Large intestine (tissue), 12 donors: ENCODE measurements around the gene SMIM43. TPM values are rescaled to one million over a fixed set of nuclear protein-coding genes. Genes with fewer than 3 reads are reported as not detected.

Experiments
- DNase-seq, 2 donors: peaks; one replicate each; pipeline versions ENCODE4 v3.0.0 to v3.0.0-alpha.2; 2013
- H3K27ac ChIP-seq: one replicate; pipeline ENCODE4 v1.5.1; 2013; ENCODE audit warnings: low read length
- H3K27me3 ChIP-seq: 2 replicates; pipeline ENCODE4 v1.6.1; 2013; ENCODE audit warnings: low read length; ENCODE audit not compliant: control insufficient read depth, insufficient read depth
- H3K36me3 ChIP-seq: 2 replicates; pipeline ENCODE4 v1.6.1; 2013; ENCODE audit warnings: low read length; ENCODE audit not compliant: control insufficient read depth, insufficient read depth
- H3K4me1 ChIP-seq: one replicate; pipeline ENCODE4 v1.6.1; 2013; ENCODE audit warnings: low read length; ENCODE audit not compliant: control insufficient read depth, insufficient read depth
- H3K4me3 ChIP-seq: one replicate; pipeline ENCODE4 v1.5.1; 2013; ENCODE audit warnings: low read length
- H3K9me3 ChIP-seq: one replicate; pipeline ENCODE4 v1.6.1; 2013; ENCODE audit warnings: mild to moderate bottlenecking, low read depth, low read length, moderate library complexity; ENCODE audit not compliant: control insufficient read depth
- WGBS: methylation state at CpG from one replicate; pipeline ENCODE4 v1.1.5; 2013; ENCODE audit warnings: low lambda C conversion rate; ENCODE audit not compliant: insufficient coverage; 5-methylcytosine and 5-hydroxymethylcytosine counted together
- long read RNA-seq, 11 donors: transcript quantifications; one replicate each; lab custom pipeline, GENCODE V29; 2026
- polyA plus RNA-seq: library from polyadenylated mRNA; unstranded; fragments of 120-200 nt; gene quantifications from one replicate; pipeline ENCODE4 v1.2.1, GENCODE V29; 2013

The SMIM43 gene
- 0.48 TPM for polyA plus RNA-seq
- long read RNA-seq, donor 1: 0 reads
- long read RNA-seq, donor 2: 0 reads
- long read RNA-seq, donor 3: 0 reads
- long read RNA-seq, donor 4: 0 reads
- long read RNA-seq, donor 5: 0 reads
- long read RNA-seq, donor 6: 0 reads
- long read RNA-seq, donor 7: 0 reads
- long read RNA-seq, donor 8: 0 reads
- long read RNA-seq, donor 9: 0 reads
- long read RNA-seq, donor 10, partial matches to known transcripts: 30 of 37 reads
- long read RNA-seq, donor 10, other reads (novel, unspliced or antisense): 7 of 37 reads
- long read RNA-seq, donor 11: 0 reads

DNA sequence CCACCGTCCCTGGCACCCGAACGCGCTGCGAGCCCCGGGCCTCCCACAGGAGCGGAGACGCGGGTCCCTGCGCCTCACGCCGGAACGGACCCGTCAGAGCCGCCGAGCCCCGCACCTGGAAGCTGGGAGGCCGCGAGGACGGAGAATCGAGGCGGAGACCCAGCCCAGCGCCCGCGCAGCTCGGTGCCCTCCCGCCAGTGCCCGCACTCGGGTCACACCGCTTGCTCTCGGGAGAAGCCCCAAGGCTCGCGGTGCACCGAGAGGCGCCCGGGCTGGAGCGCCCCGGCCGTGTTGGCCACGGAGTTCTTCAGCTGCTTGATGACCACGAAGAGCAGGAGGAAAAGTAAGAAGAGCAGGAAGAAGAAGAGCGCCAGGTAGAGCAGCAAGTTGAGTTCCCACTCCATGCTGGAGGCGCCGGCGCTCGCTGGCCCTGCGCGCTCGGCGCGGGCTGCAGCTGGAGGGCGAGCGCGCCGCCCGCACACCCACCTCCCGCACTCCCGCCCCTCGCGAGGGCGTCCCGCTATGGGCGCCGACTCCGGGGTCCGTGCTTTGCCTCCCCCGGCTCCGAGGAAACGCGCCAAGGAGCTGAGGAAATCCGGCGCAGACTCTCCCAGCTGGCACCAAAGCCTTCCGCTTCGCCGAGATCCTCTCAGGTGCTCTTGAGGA lies at the start of gene SMIM43:
SMIM43 (minus strand) TSS at position 463 of the 666 bp plus-strand sequence; CDS start at position 404, 59 bp downstream.
- Histone ChIP-seq H3K4me3 (peak within 1 kb of the TSS; percentile 23), H3K4me1 (no peaks in the 10 kb centered on the region), H3K9me3 (no peaks in the 10 kb centered on the region), H3K27ac (no peak within 1 kb of the TSS), H3K36me3 (no peaks in the 10 kb centered on the region), H3K27me3 (peaks cover 70% of the 10 kb centered on the region)
- no CpG with 5 or more reads among the region's 75 CpGs for WGBS
- DNase-seq: peak; percentile 4 to 36

DNA sequence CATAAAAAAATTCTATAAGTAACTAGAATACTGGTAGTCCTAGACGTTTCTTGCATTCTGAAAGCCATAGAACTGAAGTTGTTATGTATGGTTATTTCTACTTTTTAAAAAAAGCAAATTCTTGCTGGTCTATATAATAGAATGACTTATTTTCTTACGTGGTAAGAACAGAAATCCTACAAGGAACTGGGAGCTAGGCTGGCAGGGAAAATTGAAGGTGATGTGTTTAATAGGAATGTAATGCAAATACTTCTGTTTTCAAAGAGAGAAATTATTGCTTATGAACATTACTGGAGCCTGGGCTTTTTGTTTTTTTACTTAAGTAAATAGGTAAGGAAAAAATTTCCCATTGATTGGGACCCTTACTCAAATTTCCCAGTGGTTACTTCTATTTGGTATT lies 49.8 kb upstream of the SMIM43 start:
- Histone ChIP-seq H3K4me3 (no peak overlapping the region), H3K27ac (no peak overlapping the region), H3K27me3 (no peaks in the 10 kb centered on the region), H3K36me3 (peaks cover 49% of the 10 kb centered on the region), H3K9me3 (no peaks in the 10 kb centered on the region), H3K4me1 (no peaks in the 10 kb centered on the region)
- WGBS: 100% methylated on average over 2 of the region's 2 CpGs
- DNase-seq: no peak

DNA sequence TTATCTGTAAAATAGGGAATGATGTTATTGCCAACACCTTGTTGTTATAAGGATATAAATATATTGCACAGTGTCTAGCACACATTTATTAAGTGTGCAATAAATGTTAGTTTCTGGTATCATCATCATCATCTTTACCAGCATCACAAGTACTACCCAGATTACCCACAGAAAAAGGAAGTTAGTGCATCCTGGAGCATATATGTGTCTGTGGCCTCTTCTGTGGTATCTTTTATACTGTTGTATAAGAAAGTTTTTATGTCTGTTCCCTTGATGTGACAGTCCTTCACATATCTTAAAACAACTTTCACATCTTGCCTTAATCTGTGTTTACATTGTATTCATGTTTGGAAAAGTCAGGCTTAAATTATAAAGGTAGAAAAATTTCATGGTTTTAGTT lies 46.2 kb upstream of the SMIM43 start:
- Histone ChIP-seq H3K27ac (no peak overlapping the region), H3K27me3 (no peaks in the 10 kb centered on the region), H3K4me1 (no peaks in the 10 kb centered on the region), H3K4me3 (no peak overlapping the region), H3K36me3 (peaks cover 65% of the 10 kb centered on the region), H3K9me3 (no peaks in the 10 kb centered on the region)
- DNase-seq: no peak

DNA sequence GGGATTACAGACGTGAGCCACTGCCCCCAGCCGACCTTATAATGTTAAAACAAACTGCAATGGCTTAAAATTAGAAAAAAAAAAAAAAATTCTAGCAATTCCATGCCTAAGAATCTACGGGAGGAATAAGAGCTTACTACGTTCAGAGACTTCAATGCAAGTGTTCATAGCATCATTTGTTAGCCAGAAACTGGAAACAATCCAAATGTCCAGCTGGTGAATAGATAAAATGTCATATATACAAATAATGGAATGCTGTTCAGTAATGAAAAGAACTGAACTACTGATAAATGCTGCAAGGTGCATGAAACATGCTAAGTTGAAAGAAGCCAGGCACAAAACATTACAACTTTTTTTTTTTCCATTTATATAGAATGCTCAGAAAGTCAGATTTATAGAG lies 41.4 kb upstream of the SMIM43 start:
- no peaks in the 10 kb centered on the region for H3K27me3 ChIP-seq
- DNase-seq: no peak
- peaks cover 67% of the 10 kb centered on the region for H3K36me3 ChIP-seq
- peaks cover 2% of the 10 kb centered on the region for H3K4me1 ChIP-seq
- no CpG with 5 or more reads among the region's 4 CpGs for WGBS
- H3K4me3 ChIP-seq: no peak overlapping the region
- H3K9me3 ChIP-seq: no peaks in the 10 kb centered on the region
- H3K27ac ChIP-seq: no peak overlapping the region

DNA sequence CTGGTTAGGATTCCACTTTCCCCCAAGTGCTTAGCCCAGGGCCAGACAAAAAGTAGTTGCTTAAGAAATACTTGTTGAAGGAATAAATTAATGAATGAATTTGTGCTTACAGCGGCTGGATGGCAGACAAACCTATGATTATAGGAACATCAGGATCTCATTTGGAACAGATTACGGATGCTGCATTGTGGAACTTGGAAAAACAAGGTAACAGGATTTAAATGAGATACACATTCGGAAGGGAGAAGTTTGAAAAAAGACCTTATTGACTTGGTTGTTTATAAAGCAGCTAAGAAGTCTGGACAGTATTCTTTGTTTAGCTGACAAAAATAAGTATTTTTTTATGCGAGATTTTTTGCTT lies 36.7 kb upstream of the SMIM43 start:
- no peaks in the 10 kb centered on the region for H3K9me3 ChIP-seq
- no peak for DNase-seq
- H3K27ac ChIP-seq: peak overlapping the region; percentile 94
- peaks cover 36% of the 10 kb centered on the region for H3K36me3 ChIP-seq
- H3K4me1 ChIP-seq: peaks cover 13% of the 10 kb centered on the region
- WGBS: 18% methylated on average over 4 of the region's 4 CpGs
- H3K27me3 ChIP-seq: no peaks in the 10 kb centered on the region
- peak overlapping the region; percentile 90 for H3K4me3 ChIP-seq

DNA sequence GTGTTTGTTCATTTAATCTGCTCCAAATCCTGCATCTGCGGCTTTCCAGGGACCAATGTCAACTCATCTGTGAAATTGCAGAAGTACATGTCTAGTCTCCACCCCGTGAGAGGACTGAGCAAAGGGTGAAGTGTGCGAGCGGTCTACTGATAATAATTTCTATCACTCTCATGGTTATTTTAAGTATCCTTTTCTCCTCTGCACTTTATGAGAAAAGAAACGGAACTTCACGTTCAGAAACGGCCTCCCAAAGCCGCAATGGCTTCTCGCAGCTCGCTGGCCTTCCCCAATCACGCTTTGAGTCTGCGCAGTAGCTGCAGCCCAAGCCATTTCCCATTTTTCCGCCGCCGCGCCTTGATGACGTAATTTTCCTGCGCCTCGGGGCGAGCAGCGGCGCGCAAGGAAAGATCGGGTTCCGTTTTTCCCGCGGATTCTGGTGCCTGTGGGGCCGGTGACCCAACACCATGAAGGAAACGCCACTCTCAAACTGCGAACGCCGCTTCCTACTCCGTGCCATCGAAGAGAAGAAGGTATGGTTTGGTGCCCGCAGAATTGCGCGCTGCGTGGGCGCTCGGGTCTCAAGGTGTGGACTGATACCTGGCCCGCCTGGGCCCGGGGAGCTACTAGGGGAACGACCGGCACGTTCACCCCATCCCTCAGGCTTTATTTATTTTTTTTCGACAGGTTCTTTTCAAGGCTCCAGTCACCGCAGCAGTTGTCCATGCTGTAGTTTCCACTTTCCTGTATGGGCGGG lies 36.2 kb upstream of the SMIM43 start, which contains the start of gene EXOSC9:
EXOSC9 (plus strand) TSS at position 363 of the 754 bp plus-strand sequence; CDS start at position 465, 102 bp downstream.
- peak; percentile 92 to 97 for DNase-seq
- peak within 1 kb of the TSS; percentile 94 for H3K27ac ChIP-seq
- H3K27me3 ChIP-seq: no peaks in the 10 kb centered on the region
- H3K4me3 ChIP-seq: peak within 1 kb of the TSS; percentile 90
- peaks cover 13% of the 10 kb centered on the region for H3K4me1 ChIP-seq
- H3K9me3 ChIP-seq: no peaks in the 10 kb centered on the region
- H3K36me3 ChIP-seq: peaks cover 31% of the 10 kb centered on the region
- 0% methylated on average over 3 of the region's 48 CpGs for WGBS

DNA sequence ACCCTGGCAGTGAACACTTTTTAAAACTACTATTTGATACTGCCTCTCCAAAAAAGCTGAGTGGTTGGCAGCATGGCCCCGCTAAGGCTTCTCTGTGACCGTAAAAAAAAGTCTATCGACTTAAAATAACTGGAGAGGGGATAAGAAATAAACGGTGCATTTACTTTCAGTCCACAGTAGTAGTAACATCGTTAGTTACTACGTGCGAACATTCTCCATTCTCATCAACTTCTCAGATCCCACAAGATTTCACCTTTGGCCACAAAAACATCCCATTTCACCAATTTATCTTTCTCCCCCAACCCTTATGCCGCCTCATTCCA lies 35.6 kb upstream of the SMIM43 start:
- WGBS: no CpG with 5 or more reads among the region's 8 CpGs
- Histone ChIP-seq H3K27ac (peak overlapping the region; percentile 94), H3K36me3 (peaks cover 26% of the 10 kb centered on the region), H3K4me3 (peak overlapping the region; percentile 90), H3K9me3 (no peaks in the 10 kb centered on the region), H3K4me1 (peaks cover 13% of the 10 kb centered on the region), H3K27me3 (no peaks in the 10 kb centered on the region)
- DNase-seq: no peak

DNA sequence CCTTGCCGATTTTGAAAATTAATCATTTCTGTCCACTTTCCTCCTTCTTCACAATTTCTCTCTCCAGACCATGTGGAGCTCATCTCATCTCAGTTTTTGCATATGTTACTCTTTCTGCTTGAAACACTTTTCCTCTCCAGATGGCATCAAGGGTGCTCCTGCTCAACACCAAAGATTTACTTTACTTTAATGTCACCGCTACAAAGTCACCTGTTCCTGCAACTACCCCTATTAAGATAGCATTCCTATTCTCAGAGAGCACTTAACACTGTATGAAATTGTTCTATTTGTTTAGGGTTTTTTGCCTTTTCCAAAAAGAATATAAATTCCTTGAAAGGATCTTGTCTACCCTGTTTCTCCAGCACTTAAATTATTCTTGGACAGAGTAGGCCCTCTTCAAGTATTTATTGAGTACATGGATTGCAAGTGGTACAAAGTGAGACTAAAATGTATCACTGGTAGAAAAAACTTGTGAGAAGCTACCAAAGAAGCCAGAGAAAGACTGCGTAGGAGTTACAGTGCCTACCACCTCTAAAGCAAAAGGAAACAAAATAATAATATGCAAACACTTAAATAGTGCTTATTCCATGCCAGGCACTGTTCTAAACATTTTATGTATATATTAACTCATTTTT lies 35.0 kb upstream of the SMIM43 start:
- peaks cover 22% of the 10 kb centered on the region for H3K36me3 ChIP-seq
- no peaks in the 10 kb centered on the region for H3K9me3 ChIP-seq
- no peak overlapping the region for H3K4me3 ChIP-seq
- no peak for DNase-seq
- 83% methylated on average over 1 of the region's 3 CpGs for WGBS
- H3K4me1 ChIP-seq: peaks cover 13% of the 10 kb centered on the region
- no peaks in the 10 kb centered on the region for H3K27me3 ChIP-seq
- H3K27ac ChIP-seq: peak overlapping the region; percentile 94

DNA sequence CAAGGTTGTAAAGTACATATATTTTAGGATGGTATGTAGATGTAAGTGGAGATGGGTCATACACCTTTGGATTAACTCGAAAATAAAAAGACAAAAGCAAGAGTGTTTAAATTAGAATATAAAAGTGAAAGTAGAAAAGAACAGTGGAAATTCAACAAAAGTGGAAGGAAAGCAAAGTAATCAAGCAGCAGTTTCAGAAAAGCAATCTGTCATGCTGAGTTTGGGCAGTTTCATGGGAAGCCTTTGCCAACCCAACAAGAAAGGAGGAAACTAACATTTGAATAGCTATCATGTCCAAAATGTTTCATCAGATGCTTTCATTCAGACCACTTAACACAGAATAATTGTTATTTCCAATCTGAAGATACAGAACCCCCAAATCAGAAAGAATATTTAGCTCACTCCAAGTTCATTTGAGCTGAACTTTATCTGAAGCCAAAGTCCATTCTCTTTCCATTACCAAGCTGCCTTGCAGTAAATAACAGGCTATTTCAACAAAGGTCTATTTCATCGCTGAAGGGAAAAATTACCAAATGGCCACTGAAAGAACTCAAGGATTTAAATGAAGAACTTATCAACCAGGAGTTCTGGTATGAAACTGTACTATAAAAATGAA lies 34.4 kb upstream of the SMIM43 start:
- peak overlapping the region; percentile 94 for H3K27ac ChIP-seq
- peak; percentile 57 to 82 for DNase-seq
- peaks cover 13% of the 10 kb centered on the region for H3K4me1 ChIP-seq
- peaks cover 16% of the 10 kb centered on the region for H3K36me3 ChIP-seq
- WGBS: 75% methylated on average over 1 of the region's 2 CpGs
- H3K27me3 ChIP-seq: no peaks in the 10 kb centered on the region
- no peaks in the 10 kb centered on the region for H3K9me3 ChIP-seq
- no peak overlapping the region for H3K4me3 ChIP-seq

DNA sequence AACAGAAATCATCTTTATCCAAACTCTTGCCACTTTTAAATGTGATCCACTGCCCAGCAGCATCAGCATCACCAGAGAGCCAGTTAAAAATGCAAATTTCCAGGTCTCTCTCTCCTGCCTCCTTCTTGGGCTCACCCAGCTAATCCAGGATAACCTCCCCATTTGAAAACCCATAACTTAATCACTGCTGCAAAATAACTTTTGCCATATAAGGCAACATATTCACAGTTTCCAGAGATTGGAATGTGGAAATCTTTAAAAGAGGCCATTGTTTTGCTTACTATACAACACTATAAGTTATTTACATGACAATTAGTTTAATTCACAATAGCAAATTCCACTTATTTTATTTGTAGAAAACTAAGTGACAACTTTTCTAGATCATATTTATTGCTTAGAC lies 31.3 kb upstream of the SMIM43 start:
- no peak overlapping the region for H3K27ac ChIP-seq
- peaks cover 11% of the 10 kb centered on the region for H3K4me1 ChIP-seq
- no peaks in the 10 kb centered on the region for H3K9me3 ChIP-seq
- no peak for DNase-seq
- no peaks in the 10 kb centered on the region for H3K36me3 ChIP-seq
- no peaks in the 10 kb centered on the region for H3K27me3 ChIP-seq
- H3K4me3 ChIP-seq: no peak overlapping the region
